Measurements from ENCODE around the gene RB1. TPM values are rescaled to one million over a fixed set of nuclear protein-coding genes. Genes with fewer than 3 reads are reported as not detected.
A peak's percentile ranks its signal among the peaks of the same experiment; 100 is the strongest.

RB1 gene
- total RNA-seq: 10 to 100 TPM; 25.1 to 25.6 TPM

- Mint-ChIP-seq H3K27me3 (ENCODE audit: low read depth) (no peaks in the 10 kb centered on the region), H3K27ac (peak within 1 kb of the TSS; percentile 97), H3K36me3 (ENCODE audit: low read depth) (peaks cover 23% of the 10 kb centered on the region), H3K4me3 (peak within 1 kb of the TSS; percentile 87), H3K9me3 (no peaks in the 10 kb centered on the region), H3K4me1 (ENCODE audit: low read depth) (peaks cover 23% of the 10 kb centered on the region)
- peak; percentile 92 for DNase-seq
- CTCF ChIA-PET: interaction anchor here (1.5 kb wide), 1 partner anchor 225 kb away, joined by 4 read pairs; no protein-coding TSS in a partner anchor
- intact Hi-C loops (cut with micrococcal nuclease): loop anchor here (1.0 to 5.0 kb wide), 13 partner anchors 18 to 674 kb away; partner anchors contain the start of genes FNDC3A, ITM2B, MED4 and NUDT15
Measured at GRCh38 chr13:48303359-48304142, at the start of gene RB1. RB1 (plus strand) TSS chr13:48303751; CDS start chr13:48303913, 162 bp downstream.

DNA sequence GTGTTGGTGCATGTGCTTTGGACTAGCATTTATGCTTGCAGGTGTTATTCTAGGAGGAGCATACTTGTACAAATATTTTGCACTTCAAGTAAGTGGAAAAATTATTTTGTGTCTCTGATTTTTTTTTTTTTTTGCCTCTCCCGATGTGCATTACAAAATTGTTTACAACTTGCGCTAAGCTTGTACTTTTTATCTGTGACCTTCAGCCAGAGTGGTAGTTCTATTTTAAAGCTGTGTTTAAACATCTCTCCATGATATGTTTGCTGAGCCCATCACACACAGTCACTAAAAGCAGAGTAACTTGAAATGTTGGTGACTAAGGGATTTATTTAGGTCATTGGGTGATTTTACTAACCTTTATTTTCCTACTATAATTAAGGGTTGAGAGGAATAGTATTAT lies 49.7 kb upstream of the RB1 start:
- peaks cover 65% of the 10 kb centered on the region for H3K4me1 Mint-ChIP-seq (ENCODE audit: low read depth)
- CTCF ChIA-PET: no interaction called here
- peaks cover 30% of the 10 kb centered on the region for H3K36me3 Mint-ChIP-seq (ENCODE audit: low read depth)
- no peak for DNase-seq
- intact Hi-C loops (cut with micrococcal nuclease): no loop called here
- no peaks in the 10 kb centered on the region for H3K9me3 Mint-ChIP-seq
- H3K27ac Mint-ChIP-seq: no peak overlapping the region
- no peak overlapping the region for H3K4me3 Mint-ChIP-seq
- no peaks in the 10 kb centered on the region for H3K27me3 Mint-ChIP-seq (ENCODE audit: low read depth)

GRCh38 chr13:48255090-48255489 lies 48.5 kb upstream of the RB1 start:
- Mint-ChIP-seq H3K36me3 (ENCODE audit: low read depth) (peaks cover 39% of the 10 kb centered on the region), H3K27ac (no peak overlapping the region), H3K4me1 (ENCODE audit: low read depth) (peaks cover 66% of the 10 kb centered on the region), H3K4me3 (no peak overlapping the region), H3K9me3 (no peaks in the 10 kb centered on the region), H3K27me3 (ENCODE audit: low read depth) (no peaks in the 10 kb centered on the region)
- no peak for DNase-seq
- CTCF ChIA-PET: interaction anchor here (1.2 kb wide), 1 partner anchor 8 kb away, joined by 4 read pairs; no protein-coding TSS in a partner anchor
- intact Hi-C loops (cut with micrococcal nuclease): no loop called here

- CTCF ChIA-PET: interaction anchor here (1.2 kb wide), 1 partner anchor 9 kb away, joined by 4 read pairs; no protein-coding TSS in a partner anchor
- Mint-ChIP-seq H3K4me3 (no peak overlapping the region), H3K27ac (no peak overlapping the region), H3K9me3 (no peaks in the 10 kb centered on the region), H3K4me1 (ENCODE audit: low read depth) (peaks cover 62% of the 10 kb centered on the region), H3K36me3 (ENCODE audit: low read depth) (peaks cover 41% of the 10 kb centered on the region), H3K27me3 (ENCODE audit: low read depth) (no peaks in the 10 kb centered on the region)
- DNase-seq: no peak
- intact Hi-C loops (cut with micrococcal nuclease): no loop called here
Measured at GRCh38 chr13:48255954-48256353, 47.6 kb upstream of the RB1 start.

DNA sequence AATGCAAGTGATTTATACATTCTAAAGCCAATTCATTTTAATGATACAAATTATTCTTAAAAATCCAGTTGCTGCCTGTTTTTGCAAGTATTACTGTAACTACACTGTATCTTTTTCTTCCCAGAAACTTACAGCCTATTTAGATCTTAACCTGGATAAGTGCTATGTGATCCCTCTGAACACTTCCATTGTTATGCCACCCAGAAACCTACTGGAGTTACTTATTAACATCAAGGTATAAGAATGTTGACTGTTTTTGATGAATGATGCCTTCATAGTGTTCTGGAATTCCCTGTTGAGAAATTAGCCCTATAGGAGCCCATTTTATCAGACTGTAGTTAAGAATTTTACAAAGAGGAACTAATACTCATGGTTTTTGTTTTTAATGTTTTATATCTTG lies 45.5 kb upstream of the RB1 start:
- no peaks in the 10 kb centered on the region for H3K9me3 Mint-ChIP-seq
- no peak overlapping the region for H3K27ac Mint-ChIP-seq
- H3K4me3 Mint-ChIP-seq: no peak overlapping the region
- intact Hi-C loops (cut with micrococcal nuclease): no loop called here
- DNase-seq: no peak
- H3K27me3 Mint-ChIP-seq (ENCODE audit: low read depth): no peaks in the 10 kb centered on the region
- peaks cover 56% of the 10 kb centered on the region for H3K4me1 Mint-ChIP-seq (ENCODE audit: low read depth)
- CTCF ChIA-PET: no interaction called here
- H3K36me3 Mint-ChIP-seq (ENCODE audit: low read depth): peaks cover 54% of the 10 kb centered on the region

DNA sequence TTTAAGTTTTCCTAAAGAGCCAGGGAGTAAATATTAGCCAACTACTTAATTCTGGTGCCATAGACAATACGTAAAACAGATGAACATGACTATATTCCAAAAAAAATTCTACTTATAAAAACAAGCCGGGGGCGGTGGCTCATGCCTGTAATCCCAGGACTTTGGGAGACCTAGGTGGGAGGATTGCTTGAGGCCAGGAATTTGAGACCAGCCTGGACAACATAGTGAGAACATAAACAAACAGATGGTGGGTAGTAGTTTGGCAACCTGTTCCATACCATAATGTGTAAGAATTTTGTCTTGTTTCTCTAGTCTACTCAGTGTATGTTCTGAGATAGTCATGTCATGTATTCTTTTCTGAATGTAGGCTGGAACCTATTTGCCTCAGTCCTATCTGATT lies 45.1 kb upstream of the RB1 start:
- CTCF ChIA-PET: no interaction called here
- Mint-ChIP-seq H3K9me3 (no peaks in the 10 kb centered on the region), H3K27me3 (ENCODE audit: low read depth) (no peaks in the 10 kb centered on the region), H3K36me3 (ENCODE audit: low read depth) (peaks cover 58% of the 10 kb centered on the region), H3K4me1 (ENCODE audit: low read depth) (peaks cover 59% of the 10 kb centered on the region), H3K27ac (no peak overlapping the region), H3K4me3 (no peak overlapping the region)
- DNase-seq: no peak
- intact Hi-C loops (cut with micrococcal nuclease): no loop called here

DNA sequence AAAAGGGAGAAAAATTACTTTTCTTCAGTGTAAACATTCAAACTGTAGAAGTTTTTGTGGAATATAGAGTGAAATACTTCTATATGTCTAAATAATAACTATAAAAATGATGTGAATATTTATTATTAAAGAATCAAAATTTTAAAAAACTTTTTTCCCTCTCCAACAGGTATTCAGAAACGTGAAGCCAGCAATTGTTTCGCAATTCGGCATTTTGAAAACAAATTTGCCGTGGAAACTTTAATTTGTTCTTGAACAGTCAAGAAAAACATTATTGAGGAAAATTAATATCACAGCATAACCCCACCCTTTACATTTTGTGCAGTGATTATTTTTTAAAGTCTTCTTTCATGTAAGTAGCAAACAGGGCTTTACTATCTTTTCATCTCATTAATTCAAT lies 42.6 kb upstream of the RB1 start:
- CTCF ChIA-PET: no interaction called here
- Mint-ChIP-seq H3K4me3 (no peak overlapping the region), H3K27ac (no peak overlapping the region), H3K4me1 (ENCODE audit: low read depth) (peaks cover 70% of the 10 kb centered on the region), H3K9me3 (no peaks in the 10 kb centered on the region), H3K36me3 (ENCODE audit: low read depth) (peaks cover 53% of the 10 kb centered on the region), H3K27me3 (ENCODE audit: low read depth) (no peaks in the 10 kb centered on the region)
- intact Hi-C loops (cut with micrococcal nuclease): no loop called here
- DNase-seq: no peak

GRCh38 chr13:48263196-48263595 lies 40.4 kb upstream of the RB1 start:
- H3K27me3 Mint-ChIP-seq (ENCODE audit: low read depth): no peaks in the 10 kb centered on the region
- peaks cover 43% of the 10 kb centered on the region for H3K36me3 Mint-ChIP-seq (ENCODE audit: low read depth)
- no peak overlapping the region for H3K27ac Mint-ChIP-seq
- no peak for DNase-seq
- H3K9me3 Mint-ChIP-seq: no peaks in the 10 kb centered on the region
- H3K4me3 Mint-ChIP-seq: no peak overlapping the region
- CTCF ChIA-PET: interaction anchor here (0.6 to 1.2 kb wide), 3 partner anchors 137 to 315 kb away, joined by 3 to 4 read pairs (median 3); no protein-coding TSS in a partner anchor
- peaks cover 66% of the 10 kb centered on the region for H3K4me1 Mint-ChIP-seq (ENCODE audit: low read depth)
- intact Hi-C loops (cut with micrococcal nuclease): no loop called here

DNA sequence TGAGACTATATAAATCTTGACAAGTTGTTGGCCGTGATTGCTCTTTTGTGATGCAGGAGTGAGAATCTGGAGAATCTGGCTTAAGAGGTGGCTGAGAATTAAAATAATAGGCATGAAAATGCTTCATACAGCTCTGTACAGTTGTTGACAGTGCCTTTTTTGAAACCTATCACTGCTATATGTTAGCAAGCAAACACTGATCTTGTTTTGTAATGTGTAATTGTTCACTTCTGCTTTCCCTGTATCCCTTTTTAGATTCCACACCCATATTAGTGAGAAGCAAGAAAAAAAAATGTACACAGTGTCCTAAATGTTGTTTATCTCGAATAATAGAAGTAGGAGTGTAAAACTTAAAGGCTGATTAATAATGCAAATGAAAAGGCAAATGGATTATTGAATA lies 39.5 kb upstream of the RB1 start:
- Mint-ChIP-seq H3K9me3 (no peaks in the 10 kb centered on the region), H3K27ac (no peak overlapping the region), H3K27me3 (ENCODE audit: low read depth) (no peaks in the 10 kb centered on the region), H3K4me1 (ENCODE audit: low read depth) (peaks cover 59% of the 10 kb centered on the region), H3K36me3 (ENCODE audit: low read depth) (peaks cover 36% of the 10 kb centered on the region), H3K4me3 (no peak overlapping the region)
- CTCF ChIA-PET: interaction anchor here (0.7 to 1.2 kb wide), 2 partner anchors 138 to 313 kb away, joined by 3 read pairs; no protein-coding TSS in a partner anchor
- intact Hi-C loops (cut with micrococcal nuclease): no loop called here
- DNase-seq: no peak

- CTCF ChIA-PET: interaction anchor here (0.8 to 1.1 kb wide), 2 partner anchors 22 to 138 kb away, joined by 3 read pairs; no protein-coding TSS in a partner anchor
- Mint-ChIP-seq H3K9me3 (no peaks in the 10 kb centered on the region), H3K27ac (peak overlapping the region; percentile 7), H3K27me3 (ENCODE audit: low read depth) (no peaks in the 10 kb centered on the region), H3K4me3 (no peak overlapping the region), H3K4me1 (ENCODE audit: low read depth) (peaks cover 48% of the 10 kb centered on the region), H3K36me3 (ENCODE audit: low read depth) (peaks cover 27% of the 10 kb centered on the region)
- DNase-seq: peak; percentile 34
- intact Hi-C loops (cut with micrococcal nuclease): no loop called here
Measured at GRCh38 chr13:48265217-48265815, 38.2 kb upstream of the RB1 start.

DNA sequence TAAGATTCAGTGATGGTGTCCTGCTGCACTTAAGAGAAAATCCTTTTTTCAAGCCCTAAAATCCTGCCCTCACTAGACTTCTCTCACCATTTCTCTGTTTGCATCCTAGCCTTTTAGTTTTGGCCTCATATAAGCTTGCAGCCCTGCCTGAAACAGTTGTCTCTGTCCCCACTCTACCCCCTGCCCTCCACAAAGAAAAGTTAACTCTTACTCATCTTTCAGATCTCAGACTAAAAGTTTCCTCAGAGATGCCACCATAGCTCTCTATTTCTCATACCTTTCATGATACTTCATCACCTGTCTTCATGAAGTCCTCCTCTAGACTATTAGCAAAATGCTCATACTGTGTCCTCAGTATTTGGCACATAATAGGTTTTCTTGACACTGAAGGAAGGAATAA lies 37.4 kb upstream of the RB1 start:
- H3K4me1 Mint-ChIP-seq (ENCODE audit: low read depth): peaks cover 43% of the 10 kb centered on the region
- H3K27me3 Mint-ChIP-seq (ENCODE audit: low read depth): no peaks in the 10 kb centered on the region
- intact Hi-C loops (cut with micrococcal nuclease): loop anchor here (1.0 kb wide), 1 partner anchor 17 kb away; no protein-coding TSS in a partner anchor
- no peak for DNase-seq
- peaks cover 23% of the 10 kb centered on the region for H3K36me3 Mint-ChIP-seq (ENCODE audit: low read depth)
- no peaks in the 10 kb centered on the region for H3K9me3 Mint-ChIP-seq
- CTCF ChIA-PET: interaction anchor here (1.1 kb wide), 1 partner anchor 13 kb away, joined by 3 read pairs; no protein-coding TSS in a partner anchor
- H3K27ac Mint-ChIP-seq: peak overlapping the region; percentile 24
- no peak overlapping the region for H3K4me3 Mint-ChIP-seq

All from activated naive CD4-positive, alpha-beta T cell treated with anti-CD3 and anti-CD28 coated beads for 36 hours (primary cell).